GM18909 (cell line): Measurements from ENCODE around the gene LIPG.

Experiments
- ATAC-seq: cut with Tn5 transposase; IDR thresholded peaks from one replicate; pipeline ENCODE4 v1.9.1; 2021; ENCODE audit warnings: mild to moderate bottlenecking; ENCODE audit not compliant: unreplicated experiment, poor library complexity

The LIPG gene

GRCh38 chr18:49628881-49629795 is 67.3 kb downstream of the LIPG start:
- no peak for ATAC-seq

- no peak for ATAC-seq
Measured at GRCh38 chr18:49630246-49630699, 68.4 kb downstream of the LIPG start.

GRCh38 chr18:49631146-49631866 is 69.4 kb downstream of the LIPG start:
- ATAC-seq = no peak

- no peak for ATAC-seq
Measured at GRCh38 chr18:49632588-49632987, 70.7 kb downstream of the LIPG start.

- no peak for ATAC-seq
Measured at GRCh38 chr18:49638209-49638785, 76.4 kb downstream of the LIPG start.

GRCh38 chr18:49638891-49639557 is 77.2 kb downstream of the LIPG start:
- ATAC-seq = no peak

- ATAC-seq = no peak
Measured at GRCh38 chr18:49639643-49640391, 78.0 kb downstream of the LIPG start.

GRCh38 chr18:49640741-49641140 is 78.9 kb downstream of the LIPG start:
- no peak for ATAC-seq

GRCh38 chr18:49645196-49645595 is 83.3 kb downstream of the LIPG start:
- no peak for ATAC-seq

GRCh38 chr18:49645841-49646351 is 84.0 kb downstream of the LIPG start:
- no peak for ATAC-seq

GRCh38 chr18:49646873-49647272 is 85.0 kb downstream of the LIPG start:
- ATAC-seq = no peak

GRCh38 chr18:49647496-49648168 is 85.8 kb downstream of the LIPG start:
- ATAC-seq = no peak

- no peak for ATAC-seq
Measured at GRCh38 chr18:49648326-49648725, 86.5 kb downstream of the LIPG start.
